ENCODE measurements around the gene DHDH. TPM values are rescaled to one million over a fixed set of nuclear protein-coding genes. Genes with fewer than 3 reads are reported as not detected.

DHDH gene
- total and polyA plus RNA-seq, 12 donors, result 0.17 to 0.51 TPM; not detected in 10

- no peaks in the 10 kb centered on the region for H3K4me1 ChIP-seq
- ATAC-seq (no peak), DNase-seq (no peak)
- TF ChIP-seq CTCF (IDR thresholded peaks at IDR 0.05), result no peak
- peaks cover 0 to 11% (median 9%) of the 10 kb centered on the region in 11 donors for H3K9me3 ChIP-seq
- H3K27ac ChIP-seq, result no peak overlapping the region
- no peaks in the 10 kb centered on the region for H3K36me3 ChIP-seq
- H3K4me3 ChIP-seq, result no peak overlapping the region
- intact Hi-C loops (cut with DNase I), result no loop called here
- WGBS, 2 donors, result 96% methylated on average over 5 of the region's 5 CpGs
- H3K27me3 ChIP-seq, result no peaks in the 10 kb centered on the region
These were observed 7.4 kb downstream of the DHDH start for GRCh38 chr19:48940902-48941301.

GRCh38 chr19:48943081-48943480 is 9.6 kb downstream of the DHDH start:
- no peaks in the 10 kb centered on the region for H3K4me1 ChIP-seq
- no peaks in the 10 kb centered on the region for H3K27me3 ChIP-seq
- DNase-seq (no peak), ATAC-seq (no peak)
- peaks cover 0 to 19% (median 9%) of the 10 kb centered on the region in 11 donors for H3K9me3 ChIP-seq
- H3K27ac ChIP-seq, result no peak overlapping the region
- H3K4me3 ChIP-seq, result no peak overlapping the region
- H3K36me3 ChIP-seq, result no peaks in the 10 kb centered on the region
- no peak for TF ChIP-seq CTCF (IDR thresholded peaks at IDR 0.05)
- WGBS, 2 donors, result 65 to 79% methylated on average over 6 of the region's 6 CpGs
- intact Hi-C loops (cut with DNase I), result no loop called here

- DNase-seq (no peak), ATAC-seq (no peak)
- Histone ChIP-seq H3K4me1 (peaks cover 0 to 1% (median 0%) of the 10 kb centered on the region in 9 donors), H3K27me3 (no peaks in the 10 kb centered on the region), H3K9me3 (peaks cover 0 to 19% (median 8%) of the 10 kb centered on the region in 11 donors), H3K36me3 (no peaks in the 10 kb centered on the region), H3K27ac (no peak overlapping the region), H3K4me3 (no peak overlapping the region)
- intact Hi-C loops (cut with DNase I), result no loop called here
- 87 to 94% methylated on average over 5 of the region's 5 CpGs for WGBS, 2 donors
- no peak for TF ChIP-seq CTCF (IDR thresholded peaks at IDR 0.05)
These were observed 11.9 kb downstream of the DHDH start for GRCh38 chr19:48945415-48945814.

GRCh38 chr19:48945817-48946216 is 12.3 kb downstream of the DHDH start:
- ATAC-seq (no peak), DNase-seq (no peak)
- Histone ChIP-seq H3K4me3 (no peak overlapping the region), H3K4me1 (peaks cover 0 to 5% (median 0%) of the 10 kb centered on the region in 9 donors), H3K27ac (no peak overlapping the region), H3K27me3 (no peaks in the 10 kb centered on the region), H3K9me3 (peaks cover 0 to 14% (median 5%) of the 10 kb centered on the region in 11 donors), H3K36me3 (no peaks in the 10 kb centered on the region)
- WGBS, 2 donors, result 85 to 86% methylated on average over 2 of the region's 2 CpGs
- intact Hi-C loops (cut with DNase I), result no loop called here
- no peak for TF ChIP-seq CTCF (IDR thresholded peaks at IDR 0.05)

Data from heart right ventricle (tissue), 16 donors.